ENCODE results near the gene RSPO4.

The RSPO4 gene

DNA sequence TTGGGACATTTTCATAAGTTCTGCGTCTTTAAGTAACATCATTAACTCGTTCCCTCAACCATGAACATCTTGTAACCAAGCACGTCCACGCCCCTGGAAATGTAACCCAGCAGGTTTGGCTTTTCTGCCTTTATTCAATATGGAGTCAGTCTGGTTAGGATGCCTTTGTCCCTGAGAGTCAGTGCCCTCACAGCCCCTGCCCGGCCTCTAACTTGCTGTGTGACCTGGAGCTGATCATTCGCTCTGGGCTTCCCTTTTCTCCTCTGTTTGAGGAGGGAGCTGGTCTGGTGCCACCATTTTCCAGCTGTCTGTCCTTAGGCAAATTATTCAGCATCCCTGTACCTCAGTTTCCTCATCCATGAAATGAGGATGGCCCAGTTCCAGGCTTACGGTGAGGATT lies 59.5 kb downstream of the RSPO4 start:
- no peak for DNase-seq (ENCODE audit: low read depth)

DNA sequence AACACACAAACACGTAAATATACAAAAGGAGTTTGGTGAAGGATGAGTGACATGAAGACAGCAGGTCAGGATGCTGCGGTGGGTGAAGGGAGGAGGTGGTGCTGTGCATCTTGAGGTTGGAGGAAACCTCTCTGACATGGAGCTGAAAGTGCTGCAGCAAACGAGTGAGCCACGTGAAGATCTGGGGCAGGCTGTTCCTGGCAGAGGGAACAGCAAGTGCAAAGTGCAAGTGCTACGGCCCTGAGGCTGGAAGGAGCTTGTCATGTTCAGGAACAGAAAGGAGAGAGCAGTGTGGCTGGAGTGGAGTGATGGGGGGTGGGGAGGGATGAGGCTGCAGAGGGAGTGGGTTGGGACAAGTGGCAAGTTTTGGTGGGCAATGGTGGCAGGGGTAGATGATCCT lies 61.2 kb downstream of the RSPO4 start:
- no peak for DNase-seq (ENCODE audit: low read depth)

DNA sequence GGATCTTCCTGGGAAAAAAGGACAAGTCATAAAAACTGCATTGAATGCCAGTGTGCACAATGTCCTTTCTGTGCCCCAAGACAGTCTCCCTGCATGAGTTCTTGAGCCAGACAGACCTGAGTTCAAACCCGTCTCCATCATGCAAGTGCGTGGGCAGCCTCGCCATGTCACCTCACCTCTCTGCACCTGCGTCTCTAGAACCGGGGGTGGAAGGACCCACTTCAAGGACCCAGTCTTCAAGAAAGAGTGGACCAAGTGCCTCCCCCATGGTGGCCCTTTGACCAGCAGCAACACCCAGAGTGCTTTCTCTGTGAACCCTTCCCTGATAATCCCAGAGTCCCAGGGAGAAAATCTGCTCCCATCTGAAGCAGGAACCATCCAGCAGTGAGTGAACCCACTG lies 62.5 kb downstream of the RSPO4 start:
- DNase-seq (ENCODE audit: low read depth): no peak

DNA sequence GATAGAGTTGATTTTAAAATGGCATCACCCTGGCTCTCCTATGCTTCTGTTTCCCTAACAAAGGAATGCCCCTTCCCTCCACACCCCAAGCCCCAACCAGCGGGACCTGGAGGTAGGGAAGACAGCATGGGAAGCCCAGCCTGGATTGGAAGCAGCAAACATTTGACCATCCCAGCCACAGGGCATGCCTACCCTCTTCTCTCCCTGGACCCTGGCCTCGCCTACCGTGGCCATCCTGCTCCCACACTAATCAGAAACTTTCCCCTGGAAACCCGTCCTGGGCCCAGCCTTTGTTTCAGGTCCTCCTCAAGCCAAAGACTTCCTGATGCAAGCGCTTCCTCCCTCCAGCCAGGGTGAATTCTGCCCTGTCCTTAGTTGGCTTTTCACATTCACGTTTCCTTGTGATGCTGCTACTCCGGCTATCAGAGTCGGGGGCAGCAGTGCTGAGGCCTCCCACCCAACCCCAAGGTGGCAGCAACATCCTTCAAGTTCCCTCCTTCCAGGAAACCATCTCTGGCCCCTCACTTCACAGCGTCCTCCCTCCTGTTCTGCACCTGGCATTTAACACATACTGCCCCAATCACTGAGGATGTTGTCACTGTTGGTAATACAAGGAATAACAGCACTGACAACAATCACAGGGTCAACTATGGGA lies 67.8 kb downstream of the RSPO4 start:
- no peak for DNase-seq (ENCODE audit: low read depth)

DNA sequence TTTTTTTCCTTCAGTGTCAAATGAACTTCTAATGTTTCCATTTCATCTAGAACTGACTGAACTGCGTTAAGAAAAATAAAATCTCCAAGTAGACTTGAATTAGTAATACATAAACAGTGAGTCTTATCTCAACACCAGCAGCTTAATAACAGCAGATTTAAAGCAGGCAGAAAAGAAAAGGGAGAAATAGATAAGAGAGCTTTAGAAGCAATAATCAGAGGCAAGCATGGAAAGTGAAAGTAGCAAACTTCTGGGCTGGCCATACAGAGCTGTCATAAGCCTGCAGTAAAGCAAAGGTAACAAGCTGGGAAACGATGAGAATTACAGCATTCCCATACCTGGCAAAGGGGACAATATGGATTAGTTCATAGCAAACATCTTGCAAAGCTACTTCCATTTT lies 69.1 kb downstream of the RSPO4 start:
- DNase-seq (ENCODE audit: low read depth): no peak

DNA sequence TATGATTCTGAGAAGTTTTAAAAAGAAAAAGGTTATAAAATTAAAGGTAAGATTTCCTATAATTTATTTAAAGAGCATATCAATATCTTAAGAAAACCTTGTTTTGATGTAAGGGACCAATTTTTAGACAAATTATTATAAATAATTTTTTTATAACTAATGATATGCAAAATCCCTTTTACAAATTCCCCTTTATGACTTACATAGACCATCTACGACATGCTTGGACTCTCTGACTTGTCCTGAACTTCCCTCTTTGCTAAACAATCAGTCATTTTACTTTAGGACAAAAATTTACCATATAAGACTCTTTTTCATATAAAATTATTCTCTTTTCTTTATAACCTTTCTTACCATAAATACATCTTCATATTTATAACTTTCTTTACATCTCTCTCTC lies 70.7 kb downstream of the RSPO4 start:
- no peak for DNase-seq (ENCODE audit: low read depth)

DNA sequence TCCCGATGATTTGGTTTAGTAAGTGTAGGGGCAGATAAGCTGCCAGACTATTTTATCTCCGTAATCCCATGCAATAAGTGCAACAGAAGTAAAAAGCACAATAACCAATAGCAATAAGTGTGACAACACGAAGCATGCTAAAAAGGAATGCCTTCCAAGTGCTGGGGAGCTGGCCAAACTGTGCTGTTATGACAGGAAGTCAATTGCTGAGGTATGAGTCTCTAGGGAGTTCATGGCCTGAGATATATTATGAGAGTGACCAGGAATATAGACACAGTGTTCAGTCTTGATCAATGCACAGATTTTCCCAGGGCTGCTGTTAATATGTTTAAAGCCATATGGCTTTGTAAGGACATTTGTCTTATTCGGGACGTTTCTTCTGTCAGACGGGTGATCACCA lies 75.4 kb downstream of the RSPO4 start:
- DNase-seq (ENCODE audit: low read depth): no peak

DNA sequence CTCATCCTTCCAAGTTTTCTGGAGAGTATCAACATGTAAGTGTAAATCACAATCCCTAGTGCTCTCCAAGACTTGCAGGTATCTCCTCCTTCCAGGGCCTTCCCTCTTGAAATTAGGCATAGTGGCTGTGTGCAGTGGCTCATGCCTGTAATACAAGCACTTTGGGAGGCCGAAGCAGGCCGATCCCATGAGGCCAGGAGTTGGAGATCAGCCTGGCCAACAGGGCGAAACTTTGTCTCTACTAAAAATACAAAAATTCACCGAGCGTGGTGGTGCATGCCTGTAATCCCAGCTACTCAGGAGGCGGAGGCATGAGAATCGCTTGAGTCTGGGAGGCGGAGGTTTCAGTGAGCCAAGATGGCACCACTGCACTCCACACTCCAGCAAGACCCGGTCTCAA lies 76.6 kb downstream of the RSPO4 start:
- DNase-seq (ENCODE audit: low read depth): no peak

DNA sequence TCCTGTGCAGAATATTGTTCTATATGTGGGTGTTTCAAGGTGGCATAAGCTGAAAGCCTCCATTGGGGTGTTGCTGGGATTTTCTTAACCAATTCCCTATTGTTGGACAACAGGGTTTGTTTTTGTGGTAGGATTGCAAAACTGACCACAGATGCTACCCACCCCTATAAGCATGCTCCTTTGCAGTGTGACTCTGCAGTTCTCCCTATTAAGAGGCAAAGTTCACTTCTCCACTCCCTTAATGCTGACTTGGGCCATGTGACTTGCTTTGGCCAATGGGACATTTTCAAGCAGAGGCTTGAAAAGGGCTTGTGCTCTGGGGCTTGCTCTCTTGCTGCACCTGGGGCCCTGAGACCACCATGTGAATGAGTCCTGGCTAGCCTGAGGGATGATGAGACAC lies 77.5 kb downstream of the RSPO4 start:
- no peak for DNase-seq (ENCODE audit: low read depth)

DNA sequence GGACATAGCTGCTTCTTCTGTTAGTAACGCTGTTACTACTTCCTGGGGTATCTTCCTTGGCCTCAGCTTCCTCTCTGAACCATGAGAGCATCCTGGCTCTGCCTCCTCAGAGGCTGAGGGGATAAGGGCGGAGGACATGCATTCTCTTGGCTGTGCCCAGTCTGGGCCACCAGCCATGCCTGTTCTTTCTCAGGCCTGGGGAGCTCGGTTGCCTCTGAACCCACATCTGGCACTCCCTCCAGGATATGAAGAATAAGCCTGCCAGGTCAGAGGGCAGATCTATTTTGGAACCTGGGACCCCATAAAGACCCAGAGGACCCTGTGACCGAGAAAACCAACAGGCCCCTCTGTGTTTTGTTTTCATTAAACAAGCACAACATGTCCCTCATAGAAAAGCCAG lies 79.3 kb downstream of the RSPO4 start:
- no peak for DNase-seq (ENCODE audit: low read depth)

DNA sequence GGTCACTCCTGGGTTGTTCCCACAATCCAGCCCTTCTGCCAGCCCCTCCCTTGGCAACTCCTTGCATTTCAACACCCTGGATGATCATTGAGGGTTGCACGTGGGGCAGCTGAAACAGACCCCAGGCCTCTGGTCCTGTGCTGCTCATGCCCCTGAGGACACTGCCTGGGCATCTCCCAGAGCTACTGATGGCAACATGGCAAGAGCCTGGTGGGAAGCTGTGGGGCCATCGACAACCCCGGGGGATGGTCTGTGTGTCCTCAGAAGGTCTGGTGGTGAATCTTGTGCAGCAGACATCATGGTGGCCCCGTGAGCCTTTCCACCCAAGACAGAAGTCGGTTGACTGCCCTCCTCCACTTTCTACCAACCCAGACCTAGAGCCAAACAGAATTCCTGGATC lies 81.0 kb downstream of the RSPO4 start:
- no peak for DNase-seq (ENCODE audit: low read depth)

DNA sequence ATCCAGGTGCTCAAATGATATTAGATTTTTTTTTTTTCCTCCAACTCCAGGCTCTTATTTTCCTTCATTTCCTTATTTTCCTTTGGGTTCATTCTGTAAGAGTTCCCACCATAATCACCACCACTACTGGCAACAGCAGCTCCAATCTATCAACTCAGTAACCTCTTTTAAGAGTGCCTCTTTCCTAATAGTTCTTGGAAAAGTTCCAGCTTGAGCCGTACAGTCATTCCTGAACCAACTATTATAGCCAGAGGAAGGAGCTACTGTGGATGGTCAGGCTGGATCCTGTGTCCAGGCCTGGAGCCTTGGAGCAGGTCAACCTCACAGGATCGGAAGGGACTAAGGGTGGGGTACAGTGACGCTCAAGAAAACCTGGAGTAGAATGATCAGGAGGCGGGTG lies 81.8 kb downstream of the RSPO4 start:
- no peak for DNase-seq (ENCODE audit: low read depth)

DNA sequence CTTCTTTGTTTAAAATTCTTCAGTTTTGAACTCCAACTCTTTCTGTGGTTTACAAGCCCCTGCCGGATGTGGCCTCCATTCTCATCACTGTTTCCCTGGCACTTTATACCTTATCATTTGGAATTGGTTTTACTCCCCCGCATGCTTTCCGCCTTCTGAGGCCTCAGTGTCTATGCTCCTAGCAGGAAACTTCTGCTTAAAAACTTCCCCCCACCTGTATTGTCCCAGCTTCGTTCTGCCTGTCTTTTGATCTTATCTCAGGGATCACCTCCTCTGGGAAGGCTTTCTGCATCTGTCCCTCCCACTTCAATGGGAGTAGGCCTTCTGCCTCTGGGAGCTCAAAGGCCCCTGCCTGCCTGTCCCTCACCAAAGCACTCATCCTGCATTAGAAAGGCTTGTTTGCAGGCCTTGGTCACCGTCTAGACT lies 82.6 kb downstream of the RSPO4 start:
- no peak for DNase-seq (ENCODE audit: low read depth)

DNA sequence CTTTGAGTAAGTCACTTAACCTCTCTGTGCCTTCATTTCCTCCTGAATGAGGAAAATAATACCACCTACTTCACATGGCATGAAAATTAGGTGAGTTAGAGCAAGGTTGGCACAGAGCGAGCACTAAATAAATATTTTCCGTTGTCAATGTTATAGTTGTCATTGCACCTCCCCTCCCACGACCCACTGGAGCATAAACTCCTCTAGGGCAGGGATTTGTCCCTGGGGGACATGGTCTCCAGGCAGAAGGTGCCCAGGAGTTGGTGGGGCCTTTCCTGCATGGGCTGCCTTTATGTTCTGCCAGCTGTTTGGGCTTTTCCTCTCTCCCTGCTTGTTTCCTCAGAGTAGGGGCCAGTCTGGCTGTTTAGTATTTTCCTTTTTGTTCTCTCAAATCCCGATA lies 84.7 kb downstream of the RSPO4 start:
- no peak for DNase-seq (ENCODE audit: low read depth)

DNA sequence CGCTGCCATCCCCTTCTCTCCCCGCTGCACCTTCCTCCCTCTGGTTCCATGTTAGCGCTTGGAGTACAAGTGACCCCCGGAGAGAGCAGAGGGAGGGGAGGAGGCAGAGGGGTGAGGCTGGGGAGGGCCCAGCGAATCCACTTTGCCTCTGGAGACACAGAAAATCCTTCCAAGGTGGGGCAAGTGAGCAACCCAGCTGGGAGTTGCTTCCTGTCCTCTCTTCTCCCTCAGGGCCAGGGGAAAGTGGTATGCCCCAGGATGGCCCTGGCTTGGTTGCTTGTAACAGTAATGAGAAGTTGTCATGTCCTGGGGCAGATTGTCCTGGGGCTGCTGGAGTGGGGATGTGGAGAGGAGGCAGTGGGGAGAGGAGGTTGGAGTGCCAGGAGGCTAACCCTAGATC lies 85.3 kb downstream of the RSPO4 start:
- DNase-seq (ENCODE audit: low read depth): no peak

DNA sequence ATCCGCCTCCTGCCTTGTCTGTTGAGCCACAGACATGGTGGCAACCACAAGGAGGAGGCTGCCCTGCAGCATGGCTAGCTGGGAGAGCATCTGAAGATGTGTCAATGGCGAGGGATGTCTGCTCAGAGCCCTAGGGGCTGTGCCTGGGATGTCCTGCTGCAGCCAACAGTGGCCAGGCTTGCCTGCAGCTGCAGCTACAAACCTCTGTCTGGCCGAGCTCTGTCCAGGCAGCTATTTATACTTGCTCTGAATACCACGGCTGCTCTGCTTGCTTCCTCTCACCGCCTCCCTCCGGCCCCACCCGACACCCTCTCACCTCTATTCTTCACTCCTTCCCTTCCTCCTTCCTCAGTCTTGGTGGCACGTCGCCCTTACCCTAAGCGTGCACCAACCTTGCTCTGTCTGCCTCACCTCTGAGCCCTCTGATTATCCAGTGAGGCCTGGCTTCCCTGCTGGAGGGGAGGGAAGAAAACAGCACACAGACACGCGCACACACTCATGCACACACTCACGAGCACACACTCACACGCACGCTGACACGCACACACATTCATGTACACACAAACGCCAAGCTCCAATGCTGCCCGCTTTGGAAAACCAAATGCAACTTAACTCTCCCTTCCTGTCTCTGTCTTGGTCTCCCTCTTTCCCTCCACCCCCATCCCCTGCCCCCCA lies 85.8 kb downstream of the RSPO4 start, which contains the start of gene ANGPT4:
TSS of gene ANGPT4 (minus strand) at position 210 of the 675 bp plus-strand sequence. CDS start at position 90, 120 bp downstream.
- no peak for DNase-seq (ENCODE audit: low read depth)

DNA sequence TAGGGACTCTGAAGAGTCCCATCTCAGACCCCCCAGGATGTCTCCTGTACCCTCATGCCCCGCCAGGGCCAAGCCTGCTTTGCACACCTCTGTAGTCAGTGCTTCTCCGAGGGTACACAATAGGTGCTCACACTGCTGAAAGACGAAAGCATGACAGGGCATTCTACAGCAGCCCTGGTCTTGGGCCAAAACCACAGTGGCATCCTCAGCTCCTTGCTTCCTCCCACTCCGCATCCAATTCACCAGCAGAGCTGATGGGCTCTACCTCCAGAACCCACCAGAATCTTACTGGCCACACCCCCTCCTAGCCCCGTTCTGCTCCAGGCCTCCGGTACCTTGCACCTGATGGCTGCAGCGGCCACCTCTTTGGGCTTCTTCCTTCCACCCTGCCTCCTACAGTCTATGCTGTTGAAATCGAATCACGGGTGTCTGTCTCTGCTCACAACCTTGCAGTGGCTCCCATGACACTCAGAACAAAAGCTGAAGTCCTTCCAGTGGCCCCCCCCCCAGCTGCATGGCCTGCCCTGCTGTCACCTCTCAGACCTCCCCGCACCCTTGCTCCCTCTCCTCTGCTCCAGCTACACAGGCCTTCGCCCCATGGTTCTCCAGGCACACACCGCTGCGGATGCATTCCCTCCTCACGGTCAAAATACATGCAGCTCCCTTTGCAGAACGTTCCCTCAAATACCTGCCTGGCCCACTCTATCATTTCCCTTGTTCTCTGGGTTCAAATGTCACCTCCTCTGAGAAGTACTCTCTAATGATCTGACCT lies 87.2 kb downstream of the RSPO4 start:
- DNase-seq (ENCODE audit: low read depth): no peak

DNA sequence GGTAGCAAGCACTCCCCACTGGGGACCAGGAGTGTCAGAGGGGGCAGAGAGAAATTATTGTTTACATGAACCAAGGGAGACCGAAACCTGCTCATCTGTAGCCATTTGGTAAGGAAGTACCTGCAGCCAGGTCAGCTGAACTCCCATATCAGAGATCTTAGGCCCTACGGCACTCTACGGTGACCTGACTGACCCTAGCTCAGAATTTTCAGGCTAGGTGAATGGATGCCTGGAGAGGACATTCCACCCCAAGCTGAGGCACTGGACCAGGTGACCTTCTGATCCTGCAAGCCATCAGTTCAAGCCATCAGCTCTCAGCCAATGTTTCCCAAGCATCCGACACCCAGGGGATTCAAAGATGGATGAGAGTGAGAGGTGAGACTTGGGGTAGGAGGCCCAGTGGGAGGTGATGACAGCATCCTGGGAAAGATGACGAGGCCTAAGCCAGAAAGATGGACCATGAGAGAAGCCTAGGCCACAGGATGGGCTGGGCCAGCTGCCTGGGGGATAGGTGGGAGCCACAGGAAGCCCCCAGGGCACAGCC lies 88.7 kb downstream of the RSPO4 start:
- DNase-seq (ENCODE audit: low read depth): no peak

DNA sequence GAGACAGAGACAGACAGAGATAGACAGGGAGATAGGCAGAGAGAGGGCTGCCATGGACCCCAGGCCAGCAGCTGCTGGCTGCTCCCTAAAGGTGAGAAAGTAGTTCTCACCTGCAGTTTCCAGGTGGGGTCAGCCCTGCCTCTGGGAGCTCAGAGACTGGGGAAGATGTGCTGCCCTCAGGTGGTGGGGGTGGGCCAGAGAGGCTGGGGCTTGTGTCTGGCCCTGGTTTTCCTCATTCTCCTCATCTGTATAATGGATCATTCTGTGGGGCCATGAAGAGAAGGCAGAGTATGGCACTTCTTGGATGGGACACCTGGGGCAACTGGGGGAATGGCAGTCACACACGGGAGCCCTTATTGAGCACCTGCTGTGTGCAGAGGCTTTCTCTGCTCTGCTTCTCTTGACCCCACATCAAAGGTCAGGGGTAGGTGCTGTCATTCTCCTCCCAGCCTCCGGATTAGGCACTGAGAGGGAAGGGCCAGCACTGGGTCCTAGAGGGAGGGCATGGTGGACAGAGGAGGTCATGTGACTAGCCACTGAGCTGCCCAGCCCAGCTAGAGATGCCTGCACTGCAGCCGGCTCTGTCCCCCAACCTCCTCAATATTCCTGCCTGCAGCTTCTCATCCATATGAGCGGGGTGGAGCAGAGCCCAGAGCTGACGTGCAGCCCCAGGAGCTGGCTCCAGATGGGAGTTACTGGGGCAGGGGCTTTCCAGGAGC lies 90.1 kb downstream of the RSPO4 start:
- no peak for DNase-seq (ENCODE audit: low read depth)

DNA sequence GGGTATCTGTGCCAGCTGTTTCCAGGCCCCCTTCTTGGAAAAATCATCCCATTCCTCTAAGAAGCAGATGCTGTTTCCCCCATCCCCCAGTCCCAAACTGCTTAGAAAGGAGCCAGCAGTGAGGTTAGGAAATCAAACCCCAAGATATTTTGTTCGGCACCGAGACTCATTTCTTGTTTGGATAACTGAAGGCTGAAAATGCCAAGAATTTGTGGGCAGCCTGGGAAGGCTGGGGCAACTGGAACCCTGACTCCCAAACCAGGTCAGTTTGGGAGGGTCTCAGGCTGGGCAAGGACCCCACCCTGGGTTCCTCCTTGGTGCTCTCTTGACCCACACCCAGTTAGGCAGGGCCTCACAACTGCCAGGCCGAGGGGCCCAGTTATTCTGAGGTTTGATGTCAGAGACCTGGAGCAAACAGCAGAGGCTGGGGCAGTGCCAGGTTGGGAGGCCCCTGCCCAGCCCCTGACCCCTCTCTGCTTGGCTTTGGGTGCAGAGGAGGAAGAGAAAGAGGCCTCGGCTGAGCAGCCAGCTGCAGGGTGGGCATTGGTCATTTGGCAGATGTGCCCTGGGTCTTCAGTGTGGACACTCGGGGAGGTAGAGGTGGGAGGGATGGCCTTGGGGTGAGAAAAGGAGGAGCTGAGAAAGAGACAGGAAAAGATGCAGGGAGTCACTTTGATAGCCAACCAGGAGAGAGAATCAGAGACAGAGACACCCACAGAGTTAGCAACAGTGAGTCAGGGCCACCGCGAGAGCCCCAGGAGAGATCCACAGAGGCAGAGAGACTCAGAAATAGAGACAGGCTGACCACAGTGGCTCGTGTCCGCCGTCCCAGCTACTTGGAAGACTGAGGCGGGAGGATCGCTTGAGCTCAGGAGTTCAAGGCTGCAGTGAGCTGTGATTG lies 91.0 kb downstream of the RSPO4 start:
- DNase-seq (ENCODE audit: low read depth): no peak

Measured in stimulated activated CD4-positive, alpha-beta T cell treated with anti-CD3 and anti-CD28 coated beads, Interleukin-2, amount 100 ng/mL, for 4 hours (primary cell).